Measurements from ENCODE around the gene TAS2R60.
"Not testable (repeated sequence)": the region's sequence is repeated elsewhere in the genome, so short reads cannot be mapped to it uniquely, and the experiment has no call there.

The TAS2R60 gene

GRCh38 chr7:143462045-143462444 lies 18.8 kb downstream of the TAS2R60 start:
- H3K27me3 ChIP-seq (replicated peaks; ENCODE audit: control insufficient read depth, insufficient read depth, low read length): no peaks in the 10 kb centered on the region
- no peak overlapping the region for H3K4me3 ChIP-seq (replicated peaks; ENCODE audit: low read depth, low read length)
- no peak for TF ChIP-seq CTCF (IDR thresholded peaks at IDR 0.05; ENCODE audit: insufficient read depth, low read length, poor library complexity, severe bottlenecking)
- DNase-seq (ENCODE audit: extremely low read depth, insufficient read length): no peak
- no peaks in the 10 kb centered on the region for H3K36me3 ChIP-seq (ENCODE audit: control insufficient read depth, insufficient read depth, low read length)

- DNase-seq (ENCODE audit: extremely low read depth, insufficient read length): no peak
- no peak for TF ChIP-seq CTCF (IDR thresholded peaks at IDR 0.05; ENCODE audit: insufficient read depth, low read length, poor library complexity, severe bottlenecking)
These were observed 20.3 kb downstream of the TAS2R60 start for GRCh38 chr7:143463556-143463955.

GRCh38 chr7:143463957-143464356 lies 20.7 kb downstream of the TAS2R60 start:
- no peak for DNase-seq (ENCODE audit: extremely low read depth, insufficient read length)
- Histone ChIP-seq H3K27me3 (replicated peaks; ENCODE audit: control insufficient read depth, insufficient read depth, low read length) (no peaks in the 10 kb centered on the region), H3K4me3 (replicated peaks; ENCODE audit: low read depth, low read length) (no peak overlapping the region), H3K36me3 (ENCODE audit: control insufficient read depth, insufficient read depth, low read length) (no peaks in the 10 kb centered on the region)
- no peak for TF ChIP-seq CTCF (IDR thresholded peaks at IDR 0.05; ENCODE audit: insufficient read depth, low read length, poor library complexity, severe bottlenecking)

More at GRCh38 chr7:143463556-143463955, 20.3 kb downstream of the TAS2R60 start:
- Histone ChIP-seq H3K4me3 (replicated peaks; ENCODE audit: low read depth, low read length) (no peak overlapping the region), H3K36me3 (ENCODE audit: control insufficient read depth, insufficient read depth, low read length) (no peaks in the 10 kb centered on the region), H3K27me3 (replicated peaks; ENCODE audit: control insufficient read depth, insufficient read depth, low read length) (no peaks in the 10 kb centered on the region)

DNA sequence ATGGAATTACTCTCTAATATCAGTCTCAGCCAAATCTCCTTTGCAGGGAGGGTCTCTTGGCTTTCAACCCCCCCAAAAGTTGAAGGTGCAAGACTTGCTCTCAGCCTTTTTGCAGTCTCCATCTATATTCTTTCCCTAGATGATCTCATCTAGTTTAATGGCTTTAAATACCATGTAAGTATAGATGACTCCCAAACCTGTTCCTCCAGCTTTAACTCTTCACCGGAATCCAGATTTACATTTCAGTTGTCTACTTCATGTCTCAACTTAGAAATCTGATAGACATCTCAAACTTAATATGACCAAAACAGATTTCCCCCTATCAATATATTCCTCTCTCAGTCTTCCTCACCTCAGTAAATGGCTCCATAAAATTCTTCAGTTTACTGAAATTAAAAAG lies 24.5 kb downstream of the TAS2R60 start:
- no peak for DNase-seq (ENCODE audit: extremely low read depth, insufficient read length)
- H3K27me3 ChIP-seq (replicated peaks; ENCODE audit: control insufficient read depth, insufficient read depth, low read length): no peaks in the 10 kb centered on the region
- TF ChIP-seq CTCF (IDR thresholded peaks at IDR 0.05; ENCODE audit: insufficient read depth, low read length, poor library complexity, severe bottlenecking): no peak
- no peak overlapping the region for H3K4me3 ChIP-seq (replicated peaks; ENCODE audit: low read depth, low read length)
- H3K36me3 ChIP-seq (ENCODE audit: control insufficient read depth, insufficient read depth, low read length): no peaks in the 10 kb centered on the region

DNA sequence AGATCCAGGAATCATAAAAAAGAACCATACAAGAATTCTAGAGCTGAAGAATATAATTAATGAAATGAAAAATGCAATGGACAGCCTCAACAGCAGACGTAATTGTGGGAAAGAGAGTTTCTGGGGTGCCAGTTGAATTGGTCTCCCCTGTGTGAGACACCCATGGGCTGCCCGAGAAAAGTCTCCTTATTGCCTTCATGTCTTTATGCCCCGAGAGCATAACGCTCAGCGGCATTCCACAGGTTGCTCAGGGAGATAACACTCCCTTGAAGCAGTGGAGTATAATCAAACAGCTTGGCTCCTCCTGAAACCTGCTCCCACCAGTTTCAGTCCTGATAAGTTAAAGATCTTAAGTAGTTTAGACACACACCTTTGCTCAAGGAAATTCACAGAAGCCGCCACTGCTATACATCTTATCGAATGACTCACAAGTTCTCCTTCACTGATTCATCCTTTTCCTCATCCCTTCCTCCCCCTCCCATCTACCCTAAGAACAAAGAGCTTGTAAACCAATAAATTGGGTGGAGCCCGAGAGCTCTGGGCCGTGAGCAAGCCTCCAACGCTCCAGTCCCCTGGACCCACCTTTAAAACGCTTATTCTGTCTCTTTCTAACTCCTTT lies 28.9 kb downstream of the TAS2R60 start:
- not testable (repeated sequence) for DNase-seq (ENCODE audit: extremely low read depth, insufficient read length); H3K36me3 ChIP-seq (ENCODE audit: control insufficient read depth, insufficient read depth, low read length); H3K27me3 ChIP-seq (replicated peaks; ENCODE audit: control insufficient read depth, insufficient read depth, low read length); H3K4me3 ChIP-seq (replicated peaks; ENCODE audit: low read depth, low read length)

DNA sequence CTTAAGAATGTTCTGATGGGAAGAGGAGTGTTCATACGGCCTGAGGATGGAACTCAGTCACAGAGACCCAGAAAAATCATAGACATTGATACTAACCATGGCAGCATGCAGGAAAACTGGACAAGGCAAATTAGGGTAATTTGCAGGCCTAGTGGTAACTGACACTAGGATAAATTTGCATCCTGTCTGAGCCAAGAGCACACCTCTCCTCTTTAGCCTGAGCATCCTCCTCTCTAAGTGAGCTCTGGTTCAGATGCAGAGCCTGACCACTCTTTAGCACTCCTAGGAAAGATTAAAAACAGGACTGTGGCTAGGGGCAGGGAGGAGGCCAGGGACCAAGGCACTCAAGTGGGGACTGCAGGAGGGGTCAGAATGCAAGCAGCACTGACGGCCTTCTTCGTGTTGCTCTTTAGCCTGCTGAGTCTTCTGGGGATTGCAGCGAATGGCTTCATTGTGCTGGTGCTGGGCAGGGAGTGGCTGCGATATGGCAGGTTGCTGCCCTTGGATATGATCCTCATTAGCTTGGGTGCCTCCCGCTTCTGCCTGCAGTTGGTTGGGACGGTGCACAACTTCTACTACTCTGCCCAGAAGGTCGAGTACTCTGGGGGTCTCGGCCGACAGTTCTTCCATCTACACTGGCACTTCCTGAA lies 34.4 kb downstream of the TAS2R60 start, which contains the start of gene TAS2R41:
Gene TAS2R41 (plus strand): TSS at position 373 of the 650 bp plus-strand sequence. CDS start 0 bp downstream, at position 373.
- H3K36me3 ChIP-seq (ENCODE audit: control insufficient read depth, insufficient read depth, low read length): no peaks in the 10 kb centered on the region
- no peaks in the 10 kb centered on the region; the same call in none of the 2 replicates for H3K27me3 ChIP-seq (replicated peaks; ENCODE audit: control insufficient read depth, insufficient read depth, low read length)
- no peak within 1 kb of the TSS for H3K4me3 ChIP-seq (replicated peaks; ENCODE audit: low read depth, low read length)
- TF ChIP-seq CTCF (IDR thresholded peaks at IDR 0.05; ENCODE audit: insufficient read depth, low read length, poor library complexity, severe bottlenecking): no peak
- no peak for DNase-seq (ENCODE audit: extremely low read depth, insufficient read length)
